A549 (cell line): Measurements from ENCODE around the gene CDKN1A.

Experiments used
- CHD2 ChIP-seq: fragments of 150-350 bp; IDR thresholded peaks from 2 replicates; pipeline ENCODE4 v1.6.1; 2014; ENCODE audit warnings: low read length; ENCODE audit not compliant: partially characterized antibody
- EP300 ChIP-seq, 2 experiments: fragments of >200 bp; sonication (Bioruptor Twin); formaldehyde crosslinking; IDR thresholded peaks; 2 replicates in 1 of 2; 3 replicates in 1 of 2; pipeline ENCODE4 v1.6.1; 2016 to 2017
- HDAC2 ChIP-seq: fragments of 200-600 bp; sonication (generic); IDR thresholded peaks from 2 replicates; pipeline ENCODE4 v1.6.1; 2016
- POLR2A ChIP-seq: IDR thresholded peaks from 2 replicates; pipeline ENCODE4 v1.6.1; 2012; ENCODE audit warnings: mild to moderate bottlenecking, low read length
- RAD21 ChIP-seq, 2 experiments: fragments of >200 bp in 1 of 2; sonication (Bioruptor Twin) in 1 of 2; formaldehyde crosslinking in 1 of 2; IDR thresholded peaks in 1 of 2; conservative IDR thresholded peaks in 1 of 2; 2 replicates in 1 of 2; 3 replicates in 1 of 2; pipeline ENCODE4 v1.6.1; 2012 to 2018; ENCODE audit warnings: inconsistent platforms in 1 of 2
- RFX5 ChIP-seq: fragments of 450-650 bp; IDR thresholded peaks from 2 replicates; pipeline ENCODE4 v1.7.1; 2014; ENCODE audit warnings: antibody characterized with exemption, mild to moderate bottlenecking, moderate library complexity
- RNF2 ChIP-seq: fragments of 200-600 bp; sonication (generic); IDR thresholded peaks from 2 replicates; pipeline ENCODE4 v1.6.1; 2016; ENCODE audit warnings: low read depth, mild to moderate bottlenecking, antibody characterized with exemption, moderate library complexity, borderline replicate concordance
- ZFP36 ChIP-seq: fragments of 450-650 bp; IDR thresholded peaks from 2 replicates; pipeline ENCODE4 v1.6.1; 2014; ENCODE audit warnings: borderline replicate concordance; ENCODE audit not compliant: partially characterized antibody
- TF ChIP-seq, protein P1 (sequence below): fragments of >200 bp; sonication (Bioruptor Twin); formaldehyde crosslinking; IDR thresholded peaks from 3 replicates; pipeline ENCODE4 v1.5.1; 2016
- TF ChIP-seq, protein P2 (sequence below): IDR thresholded peaks from 2 replicates; pipeline ENCODE4 v1.6.1; 2012
- TF ChIP-seq, protein P3 (sequence below): fragments of 450-650 bp; IDR thresholded peaks from 2 replicates; pipeline ENCODE4 v1.6.1; 2014; ENCODE audit warnings: antibody characterized with exemption
- TF ChIP-seq, protein P4 (sequence below): fragments of 200-600 bp; sonication (generic); IDR thresholded peaks from 2 replicates; pipeline ENCODE4 v1.6.1; 2016; ENCODE audit warnings: antibody characterized with exemption, mild to moderate bottlenecking, moderate library complexity
- TF ChIP-seq, protein P5 (sequence below): fragments of 250-450 bp; sonication (Bioruptor Pico); IDR thresholded peaks from 2 replicates; pipeline ENCODE4 v1.5.0; 2020; ENCODE audit warnings: low read depth, mild to moderate bottlenecking, moderate library complexity

- TF ChIP-seq ZFP36, result no peak
- TF ChIP-seq, protein P1, sequence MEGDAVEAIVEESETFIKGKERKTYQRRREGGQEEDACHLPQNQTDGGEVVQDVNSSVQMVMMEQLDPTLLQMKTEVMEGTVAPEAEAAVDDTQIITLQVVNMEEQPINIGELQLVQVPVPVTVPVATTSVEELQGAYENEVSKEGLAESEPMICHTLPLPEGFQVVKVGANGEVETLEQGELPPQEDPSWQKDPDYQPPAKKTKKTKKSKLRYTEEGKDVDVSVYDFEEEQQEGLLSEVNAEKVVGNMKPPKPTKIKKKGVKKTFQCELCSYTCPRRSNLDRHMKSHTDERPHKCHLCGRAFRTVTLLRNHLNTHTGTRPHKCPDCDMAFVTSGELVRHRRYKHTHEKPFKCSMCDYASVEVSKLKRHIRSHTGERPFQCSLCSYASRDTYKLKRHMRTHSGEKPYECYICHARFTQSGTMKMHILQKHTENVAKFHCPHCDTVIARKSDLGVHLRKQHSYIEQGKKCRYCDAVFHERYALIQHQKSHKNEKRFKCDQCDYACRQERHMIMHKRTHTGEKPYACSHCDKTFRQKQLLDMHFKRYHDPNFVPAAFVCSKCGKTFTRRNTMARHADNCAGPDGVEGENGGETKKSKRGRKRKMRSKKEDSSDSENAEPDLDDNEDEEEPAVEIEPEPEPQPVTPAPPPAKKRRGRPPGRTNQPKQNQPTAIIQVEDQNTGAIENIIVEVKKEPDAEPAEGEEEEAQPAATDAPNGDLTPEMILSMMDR, result no peak
- TF ChIP-seq POLR2A, result no peak
- TF ChIP-seq, protein P2, sequence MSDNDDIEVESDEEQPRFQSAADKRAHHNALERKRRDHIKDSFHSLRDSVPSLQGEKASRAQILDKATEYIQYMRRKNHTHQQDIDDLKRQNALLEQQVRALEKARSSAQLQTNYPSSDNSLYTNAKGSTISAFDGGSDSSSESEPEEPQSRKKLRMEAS, result no peak
- no peak for TF ChIP-seq RNF2
- no peak for TF ChIP-seq CHD2
- TF ChIP-seq, protein P3, sequence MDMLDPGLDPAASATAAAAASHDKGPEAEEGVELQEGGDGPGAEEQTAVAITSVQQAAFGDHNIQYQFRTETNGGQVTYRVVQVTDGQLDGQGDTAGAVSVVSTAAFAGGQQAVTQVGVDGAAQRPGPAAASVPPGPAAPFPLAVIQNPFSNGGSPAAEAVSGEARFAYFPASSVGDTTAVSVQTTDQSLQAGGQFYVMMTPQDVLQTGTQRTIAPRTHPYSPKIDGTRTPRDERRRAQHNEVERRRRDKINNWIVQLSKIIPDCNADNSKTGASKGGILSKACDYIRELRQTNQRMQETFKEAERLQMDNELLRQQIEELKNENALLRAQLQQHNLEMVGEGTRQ, result no peak
- TF ChIP-seq RAD21 (conservative IDR thresholded peaks at IDR 0.05 in 1 of 2, IDR thresholded peaks at IDR 0.05 in 1 of 2), result no peak
- no peak for TF ChIP-seq RFX5
- TF ChIP-seq, protein P4, sequence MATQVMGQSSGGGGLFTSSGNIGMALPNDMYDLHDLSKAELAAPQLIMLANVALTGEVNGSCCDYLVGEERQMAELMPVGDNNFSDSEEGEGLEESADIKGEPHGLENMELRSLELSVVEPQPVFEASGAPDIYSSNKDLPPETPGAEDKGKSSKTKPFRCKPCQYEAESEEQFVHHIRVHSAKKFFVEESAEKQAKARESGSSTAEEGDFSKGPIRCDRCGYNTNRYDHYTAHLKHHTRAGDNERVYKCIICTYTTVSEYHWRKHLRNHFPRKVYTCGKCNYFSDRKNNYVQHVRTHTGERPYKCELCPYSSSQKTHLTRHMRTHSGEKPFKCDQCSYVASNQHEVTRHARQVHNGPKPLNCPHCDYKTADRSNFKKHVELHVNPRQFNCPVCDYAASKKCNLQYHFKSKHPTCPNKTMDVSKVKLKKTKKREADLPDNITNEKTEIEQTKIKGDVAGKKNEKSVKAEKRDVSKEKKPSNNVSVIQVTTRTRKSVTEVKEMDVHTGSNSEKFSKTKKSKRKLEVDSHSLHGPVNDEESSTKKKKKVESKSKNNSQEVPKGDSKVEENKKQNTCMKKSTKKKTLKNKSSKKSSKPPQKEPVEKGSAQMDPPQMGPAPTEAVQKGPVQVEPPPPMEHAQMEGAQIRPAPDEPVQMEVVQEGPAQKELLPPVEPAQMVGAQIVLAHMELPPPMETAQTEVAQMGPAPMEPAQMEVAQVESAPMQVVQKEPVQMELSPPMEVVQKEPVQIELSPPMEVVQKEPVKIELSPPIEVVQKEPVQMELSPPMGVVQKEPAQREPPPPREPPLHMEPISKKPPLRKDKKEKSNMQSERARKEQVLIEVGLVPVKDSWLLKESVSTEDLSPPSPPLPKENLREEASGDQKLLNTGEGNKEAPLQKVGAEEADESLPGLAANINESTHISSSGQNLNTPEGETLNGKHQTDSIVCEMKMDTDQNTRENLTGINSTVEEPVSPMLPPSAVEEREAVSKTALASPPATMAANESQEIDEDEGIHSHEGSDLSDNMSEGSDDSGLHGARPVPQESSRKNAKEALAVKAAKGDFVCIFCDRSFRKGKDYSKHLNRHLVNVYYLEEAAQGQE, result no peak
- TF ChIP-seq, protein P5, sequence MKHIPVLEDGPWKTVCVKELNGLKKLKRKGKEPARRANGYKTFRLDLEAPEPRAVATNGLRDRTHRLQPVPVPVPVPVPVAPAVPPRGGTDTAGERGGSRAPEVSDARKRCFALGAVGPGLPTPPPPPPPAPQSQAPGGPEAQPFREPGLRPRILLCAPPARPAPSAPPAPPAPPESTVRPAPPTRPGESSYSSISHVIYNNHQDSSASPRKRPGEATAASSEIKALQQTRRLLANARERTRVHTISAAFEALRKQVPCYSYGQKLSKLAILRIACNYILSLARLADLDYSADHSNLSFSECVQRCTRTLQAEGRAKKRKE (CRISPR knock-in tag), result no peak
- TF ChIP-seq EP300 (IDR thresholded peaks at IDR 0.05), result no peak
- no peak for TF ChIP-seq HDAC2
These were observed 35.3 kb downstream of the CDKN1A start for GRCh38 chr6:36713846-36714245.
